ENCODE data around the gene SLC12A7.
"Not testable (repeated sequence)": the region's sequence is repeated elsewhere in the genome, so short reads cannot be mapped to it uniquely, and the experiment has no call there.

The SLC12A7 gene

GRCh38 chr5:1140171-1140817, 28.4 kb upstream of the SLC12A7 start:
- peak; percentile 6 for DNase-seq

- no peak for DNase-seq
These were observed 27.7 kb upstream of the SLC12A7 start for GRCh38 chr5:1139331-1140170.

- DNase-seq: no peak
These were observed 26.8 kb upstream of the SLC12A7 start for GRCh38 chr5:1138445-1139245.

- no peak for DNase-seq
These were observed 25.9 kb upstream of the SLC12A7 start for GRCh38 chr5:1137567-1138444.

GRCh38 chr5:1136814-1137213, 25.0 kb upstream of the SLC12A7 start:
- no peak for DNase-seq

GRCh38 chr5:1135696-1136525, 24.0 kb upstream of the SLC12A7 start:
- DNase-seq: no peak

- DNase-seq: no peak
These were observed 22.6 kb upstream of the SLC12A7 start for GRCh38 chr5:1134478-1134877.

- DNase-seq: no peak
These were observed 21.8 kb upstream of the SLC12A7 start for GRCh38 chr5:1133510-1134201.

- no peak for DNase-seq
These were observed 21.2 kb upstream of the SLC12A7 start for GRCh38 chr5:1133108-1133507.

GRCh38 chr5:1132570-1132969, 20.7 kb upstream of the SLC12A7 start:
- no peak for DNase-seq

GRCh38 chr5:1131726-1132125, 19.9 kb upstream of the SLC12A7 start:
- no peak for DNase-seq

- DNase-seq: no peak
These were observed 19.3 kb upstream of the SLC12A7 start for GRCh38 chr5:1131191-1131621.

GRCh38 chr5:1130218-1130946, 18.5 kb upstream of the SLC12A7 start:
- DNase-seq: no peak

GRCh38 chr5:1129711-1130055, 17.8 kb upstream of the SLC12A7 start:
- DNase-seq: no peak

GRCh38 chr5:1128977-1129710, 17.3 kb upstream of the SLC12A7 start:
- DNase-seq: no peak

- no peak for DNase-seq
These were observed 16.3 kb upstream of the SLC12A7 start for GRCh38 chr5:1127959-1128785.

- not testable (repeated sequence) for DNase-seq
These were observed 13.8 kb upstream of the SLC12A7 start for GRCh38 chr5:1125695-1126094.

- DNase-seq: no peak
These were observed 13.1 kb upstream of the SLC12A7 start for GRCh38 chr5:1125030-1125357.
